NCI-H524 treated with DMSO at 0.1 percent for 48 hours (cell line): ENCODE data around the gene KLK5.
"Not testable (repeated sequence)": the region's sequence is repeated elsewhere in the genome, so short reads cannot be mapped to it uniquely, and the experiment has no call there.

Experiments used
- DNase-seq: peaks from one replicate; lab custom pipeline; 2025; lab: John Stamatoyannopoulos, UW

KLK5 gene

DNA sequence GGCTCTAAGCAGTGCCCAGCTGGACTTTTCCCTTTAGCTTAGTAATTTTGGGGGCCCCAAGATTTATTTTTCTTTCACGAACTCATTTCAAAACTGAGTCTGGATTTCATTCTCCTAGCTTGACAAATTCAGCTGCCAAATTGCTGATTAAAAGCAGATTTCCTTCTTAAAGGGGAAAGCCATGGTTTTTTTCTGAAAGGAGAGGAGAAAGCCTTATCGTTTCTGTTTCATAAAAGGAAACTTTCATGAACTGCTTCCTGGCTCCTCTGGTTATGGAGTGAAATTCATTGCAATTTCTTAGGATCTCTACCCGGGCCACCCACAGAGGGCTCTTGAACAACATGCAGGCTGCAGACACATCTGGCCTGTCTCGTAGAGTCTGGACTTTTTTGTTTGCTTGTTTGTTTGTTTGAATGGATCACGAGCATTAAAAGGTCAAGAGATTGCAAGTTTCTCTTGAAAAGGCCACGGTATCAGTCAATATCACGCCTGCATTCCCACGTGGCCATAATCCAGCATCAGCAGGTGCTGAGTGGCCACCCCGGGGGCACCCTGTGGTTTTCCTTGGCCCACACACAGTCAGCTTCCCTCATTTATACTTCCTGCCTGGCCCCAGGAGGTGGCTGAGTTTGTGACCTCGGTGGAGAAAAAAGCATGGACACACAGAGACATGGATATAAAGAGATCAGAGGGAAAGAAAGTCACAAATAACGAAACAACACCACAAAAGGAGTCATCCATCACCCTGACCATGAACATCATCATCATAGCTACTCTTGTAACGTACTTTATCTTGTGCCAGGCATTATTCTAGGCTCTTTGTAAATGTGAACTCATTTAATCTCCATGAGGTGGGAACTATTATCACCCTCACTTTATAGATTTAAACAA, 31.2 kb downstream of the KLK5 start:
- DNase-seq = no peak

DNA sequence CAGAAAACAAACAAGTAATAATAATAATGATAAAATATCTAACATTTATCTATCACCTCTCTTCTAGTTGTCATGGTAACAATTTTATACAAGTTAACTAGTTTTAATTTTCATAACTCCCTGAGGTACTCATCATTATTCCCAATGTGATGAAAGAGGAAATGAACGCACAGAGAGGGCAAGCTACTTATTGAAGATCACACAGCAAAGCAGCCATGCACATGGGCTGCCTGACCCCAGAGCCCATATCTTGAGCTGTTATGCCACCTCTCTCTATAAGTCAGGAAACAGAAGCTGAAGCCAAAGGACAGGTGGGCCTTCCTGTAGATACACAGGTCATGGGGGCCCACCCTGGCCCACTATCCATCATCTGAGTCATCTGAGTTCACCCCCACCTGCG, 36.8 kb downstream of the KLK5 start:
- no peak for DNase-seq

DNA sequence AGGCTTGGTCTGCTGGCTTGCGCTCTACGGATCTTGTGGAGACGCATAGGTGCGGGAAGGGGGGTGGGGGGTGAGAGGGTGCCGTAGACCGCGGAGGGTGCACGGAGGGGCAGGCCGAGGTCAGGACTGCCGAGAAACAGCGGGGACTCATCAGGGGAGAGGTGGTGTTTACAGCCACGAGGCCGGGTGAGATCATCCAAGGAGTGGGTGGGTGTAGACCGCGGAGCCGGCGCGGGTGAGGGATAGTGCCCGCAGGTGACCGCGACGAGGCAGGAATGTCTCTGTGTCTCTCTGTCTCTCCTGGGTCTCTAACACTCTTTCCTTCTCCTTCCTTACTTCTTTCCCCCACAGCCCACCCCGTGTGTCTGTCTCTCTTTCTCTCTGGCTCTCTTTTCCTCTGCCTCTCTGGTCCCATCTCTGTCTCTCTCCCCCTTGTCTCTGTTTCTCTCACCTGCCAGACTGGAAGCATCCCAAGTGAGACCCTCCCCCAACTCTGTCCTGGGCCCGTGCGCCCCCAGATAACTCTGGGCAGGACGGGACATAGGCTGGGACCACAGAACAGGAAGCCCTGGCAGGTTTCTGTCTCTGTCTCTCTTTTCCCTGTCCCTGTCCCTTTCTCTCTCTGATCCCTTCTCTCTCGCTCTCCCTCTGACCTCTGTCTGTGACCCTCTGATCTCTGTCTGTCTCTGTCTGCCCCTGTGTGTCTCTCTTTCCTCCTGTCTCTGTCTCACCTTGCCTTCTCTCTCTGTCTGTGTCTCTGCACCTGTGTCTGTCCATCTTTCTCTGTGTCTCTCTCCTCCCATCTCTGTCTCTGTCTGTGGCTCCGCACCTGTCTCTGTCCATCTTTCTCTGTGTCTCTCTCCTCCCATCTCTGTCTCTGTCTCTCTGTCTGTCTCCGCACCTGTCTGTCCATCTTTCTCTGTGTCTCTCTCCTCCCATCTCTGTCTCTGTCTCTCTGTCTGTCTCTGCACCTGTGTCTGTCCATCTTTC, 39.8 kb downstream of the KLK5 start:
- no peak for DNase-seq

DNA sequence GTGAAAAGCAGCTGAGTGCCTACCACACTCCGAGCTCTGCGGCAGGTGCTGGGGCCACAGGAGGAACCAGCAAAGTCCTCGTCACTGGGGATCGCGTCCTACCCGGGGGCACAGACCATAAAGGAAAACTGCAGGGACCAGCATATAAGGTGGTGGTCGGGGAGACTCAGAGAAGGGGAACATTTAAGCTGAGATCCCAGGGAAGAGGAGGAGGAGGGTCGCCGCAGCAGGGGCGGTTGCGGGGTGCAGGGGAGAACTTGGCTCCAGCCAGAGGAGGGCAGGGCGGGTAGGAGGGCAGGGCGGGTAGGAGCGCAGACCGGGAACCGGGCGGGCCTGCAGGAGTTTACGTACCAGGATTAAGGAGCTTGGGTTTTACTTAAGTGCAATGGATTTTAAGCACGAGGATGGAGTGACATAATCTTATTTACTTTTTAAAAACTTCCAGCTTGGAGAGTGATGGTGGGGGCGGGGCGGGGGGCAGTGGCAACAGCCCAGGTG, 40.7 kb downstream of the KLK5 start:
- DNase-seq = no peak

DNA sequence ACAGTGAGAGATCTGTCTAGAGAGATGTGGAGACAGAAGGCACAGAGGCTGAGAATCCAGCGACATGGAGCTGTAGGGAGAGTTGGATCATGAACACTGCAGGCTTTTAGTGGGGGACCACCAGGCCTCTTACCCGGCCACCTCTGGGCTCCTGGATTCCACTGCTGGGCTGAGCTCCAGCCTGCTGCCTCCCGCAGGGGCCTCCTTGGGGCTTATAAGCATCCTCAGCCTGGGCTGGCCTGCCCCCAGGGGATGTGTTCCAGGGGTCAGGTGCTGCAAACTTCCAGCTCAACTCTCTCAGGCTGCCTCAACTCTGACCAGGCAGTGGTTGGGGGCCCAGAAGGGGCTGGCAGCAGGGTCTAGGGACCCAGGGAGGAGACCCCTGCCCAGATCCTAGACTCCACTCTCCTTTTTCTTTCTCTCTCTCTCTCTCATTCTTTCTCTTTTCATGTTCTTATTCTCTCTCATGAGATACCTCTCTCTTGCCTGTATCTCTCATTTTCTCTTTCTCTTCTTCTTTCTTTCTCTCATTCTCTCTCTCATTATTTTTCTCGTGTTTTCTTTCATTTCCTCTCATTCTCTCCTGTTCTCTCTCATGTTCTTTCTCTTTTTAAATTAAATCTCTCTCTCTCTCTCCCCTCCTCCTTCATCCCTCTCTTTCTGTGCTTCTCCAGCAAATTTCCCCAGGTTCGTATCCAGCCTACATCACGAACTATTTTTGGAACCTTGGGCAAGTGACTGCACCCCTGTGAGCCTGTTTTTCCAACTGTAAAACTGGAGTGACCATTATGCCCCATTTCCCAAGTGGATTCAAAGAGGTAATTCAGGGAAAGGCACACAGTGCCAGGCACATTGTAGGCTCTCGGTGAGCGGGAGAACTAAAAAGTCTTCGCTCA, 41.4 kb downstream of the KLK5 start, which contains the start of gene KLK4:
Gene KLK4 (minus strand): TSS at position 190 of the 896 bp plus-strand sequence. CDS start 657 bp downstream, outside the sequence.
- no peak for DNase-seq

DNA sequence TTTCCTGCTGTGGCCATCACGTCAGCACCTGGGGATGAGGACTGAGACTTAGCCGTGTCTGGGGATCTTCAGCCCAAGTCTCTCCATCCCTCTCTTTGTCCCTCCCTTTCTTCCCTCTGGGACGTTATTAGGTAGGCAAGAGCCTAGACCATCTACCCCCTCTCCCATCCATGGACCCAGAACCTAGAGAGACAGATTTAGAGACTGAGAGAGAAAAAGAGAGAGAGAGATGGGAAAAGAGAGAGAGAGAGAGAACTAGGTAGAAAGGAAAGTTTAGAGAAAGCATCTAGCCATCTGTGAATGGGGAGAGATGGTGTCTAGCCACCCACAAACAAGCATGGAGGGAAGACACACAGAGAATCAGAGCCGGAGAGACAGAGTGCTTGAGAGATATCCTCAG, 42.1 kb downstream of the KLK5 start:
- no peak for DNase-seq

DNA sequence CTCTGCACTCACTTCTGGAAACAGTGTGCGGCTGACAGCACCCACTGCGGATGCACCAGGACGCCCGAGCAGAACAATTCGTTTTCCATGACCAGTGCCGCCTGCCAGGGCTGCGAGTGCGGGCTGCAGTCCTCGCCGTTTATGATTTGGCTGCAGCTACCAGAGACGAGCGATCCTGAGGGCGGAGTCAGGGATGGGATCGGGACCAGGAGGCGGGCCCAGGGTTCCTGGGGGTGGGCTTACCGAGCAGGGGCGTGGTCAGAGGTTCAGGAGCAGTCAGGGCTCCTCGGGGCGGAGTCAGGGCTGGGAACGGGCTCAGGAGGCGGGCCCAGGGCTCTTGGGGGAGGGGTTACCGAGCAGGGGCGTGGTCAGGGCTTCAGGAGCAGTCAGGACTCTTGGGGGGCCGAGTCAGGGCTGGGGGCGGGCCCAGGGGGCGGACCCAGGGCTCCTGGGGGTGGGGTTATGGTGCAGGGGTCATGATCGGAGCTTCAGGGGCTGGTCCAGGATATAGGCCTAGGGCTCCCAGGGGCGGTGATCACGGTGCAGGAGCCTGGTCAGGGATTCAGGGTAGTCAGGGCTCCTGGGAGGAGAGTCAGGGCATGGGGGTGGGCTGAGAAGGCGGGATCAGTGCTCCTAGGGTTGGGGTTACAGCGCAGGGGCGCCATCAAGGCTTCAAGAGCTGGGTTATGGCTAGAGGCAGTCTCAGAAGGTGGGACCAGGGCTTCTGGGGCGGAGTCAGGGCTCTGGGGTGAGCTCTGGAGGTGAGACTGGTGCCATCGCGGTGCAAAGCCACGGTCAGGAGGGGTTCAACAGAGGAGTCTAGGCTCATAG, 43.4 kb downstream of the KLK5 start:
- DNase-seq = no peak

DNA sequence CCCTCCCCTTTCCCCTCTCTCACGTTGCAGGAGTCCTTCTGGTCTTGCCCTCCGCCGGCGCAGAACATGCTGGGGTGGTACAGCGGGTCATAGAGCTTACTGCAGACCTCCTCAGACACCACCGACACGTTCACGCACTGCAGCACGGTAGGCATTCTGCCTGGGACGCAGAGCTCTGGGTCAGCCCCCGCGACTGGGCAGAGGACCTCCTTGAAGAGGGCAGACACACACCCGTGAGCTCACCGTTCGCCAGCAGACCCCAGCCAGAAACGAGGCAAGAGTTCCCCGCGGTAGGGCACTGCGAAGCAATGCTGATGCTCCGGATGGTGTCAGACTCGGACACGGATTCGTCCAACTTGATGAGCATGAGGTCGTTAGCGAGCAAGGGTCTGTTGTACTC, 44.5 kb downstream of the KLK5 start:
- DNase-seq = no peak

DNA sequence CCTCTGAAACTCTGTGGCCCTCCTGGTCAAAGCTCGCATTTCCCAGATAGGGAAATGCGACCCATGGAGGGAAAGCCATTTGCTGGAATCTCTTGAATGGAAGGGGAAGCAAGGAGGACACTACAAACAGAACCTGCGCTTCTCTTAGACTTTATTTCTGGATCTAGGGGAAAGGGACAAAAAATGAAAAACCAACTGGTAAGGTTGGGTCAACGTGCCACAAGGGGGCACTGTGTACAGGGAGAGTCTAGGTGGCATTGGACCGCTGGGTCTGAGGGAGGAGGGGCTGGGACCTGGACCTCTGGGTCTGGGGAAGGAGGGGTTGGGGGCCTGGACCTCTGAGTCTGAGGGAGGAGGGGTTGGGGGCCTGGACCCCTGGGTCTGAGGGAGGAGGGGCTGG, 46.6 kb downstream of the KLK5 start:
- DNase-seq = no peak

DNA sequence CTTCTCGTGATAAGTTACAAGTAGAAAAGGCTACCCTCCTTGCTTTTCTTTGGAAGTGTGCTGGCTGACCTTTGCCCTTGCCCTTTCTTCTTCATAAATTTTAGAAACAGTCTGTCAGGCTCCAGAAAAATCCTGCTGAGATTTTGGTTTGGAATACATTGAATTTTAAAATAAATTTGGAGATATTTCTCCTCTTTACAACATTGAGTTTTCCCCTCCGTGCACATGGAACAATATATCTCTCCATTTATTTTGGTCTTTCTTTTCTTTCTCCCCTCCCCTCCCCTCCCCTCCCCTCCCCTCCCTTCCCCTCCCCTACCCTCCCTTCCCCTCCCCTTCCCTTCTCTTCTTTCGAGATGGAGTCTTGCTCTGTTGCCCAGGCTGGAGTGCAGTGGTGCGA, 50.2 kb downstream of the KLK5 start:
- no peak for DNase-seq

DNA sequence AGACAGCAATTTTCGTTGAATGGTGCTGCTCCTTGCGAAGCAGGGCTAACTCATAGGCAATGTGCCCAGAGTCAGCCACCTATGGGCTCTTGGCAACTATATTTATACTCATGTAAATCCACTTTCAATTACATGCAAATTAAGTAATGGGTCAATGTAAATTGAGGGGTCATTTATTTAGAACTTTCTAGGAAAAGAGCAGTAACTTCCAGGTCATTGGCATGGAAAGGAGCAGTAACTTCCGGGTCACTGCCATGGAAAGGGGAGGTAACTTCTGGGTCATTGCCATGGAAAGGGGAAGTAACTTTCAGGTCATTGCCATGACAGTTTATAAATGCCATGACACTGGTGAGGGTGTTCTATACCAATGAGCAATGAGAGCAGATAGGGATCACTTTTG, 53.3 kb downstream of the KLK5 start:
- DNase-seq = no peak

DNA sequence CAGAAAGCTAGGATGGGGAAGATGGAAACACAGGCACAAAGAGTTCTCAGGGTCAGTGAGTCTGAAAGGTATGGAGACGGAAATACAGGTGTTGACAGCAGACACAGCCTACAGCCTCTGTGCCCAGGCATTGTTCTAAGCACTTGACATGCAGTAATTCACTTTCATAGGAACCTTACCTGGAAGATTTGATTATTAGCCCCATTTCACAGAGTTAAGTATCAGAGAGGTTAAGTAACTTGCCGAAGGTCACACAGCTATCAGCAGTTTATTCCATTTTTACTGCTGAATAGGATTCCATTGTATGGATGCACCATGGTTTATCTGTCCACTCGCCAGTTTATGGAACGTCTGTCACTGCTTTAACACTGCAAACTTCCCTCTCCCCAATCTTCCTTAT, 54.8 kb downstream of the KLK5 start:
- no peak for DNase-seq

DNA sequence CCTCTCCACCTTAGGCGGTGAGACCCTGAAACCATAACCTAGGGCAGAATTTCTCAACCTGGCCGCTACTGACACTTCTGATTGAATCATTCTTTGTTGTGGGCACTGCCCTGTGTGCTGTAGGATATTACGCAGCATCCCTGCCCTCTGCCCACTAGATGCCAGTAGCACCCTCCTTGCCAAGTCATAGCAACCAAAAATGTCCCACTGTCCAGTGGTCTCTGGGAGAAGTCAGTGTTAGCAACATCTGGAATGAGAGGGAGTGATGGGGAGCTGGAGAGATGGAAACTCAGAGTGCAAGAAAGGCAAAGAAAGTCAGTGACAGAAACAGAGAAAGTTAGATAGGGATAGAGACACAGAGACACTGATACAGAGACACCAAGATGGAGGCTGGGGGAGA, 55.2 kb downstream of the KLK5 start:
- DNase-seq = no peak

DNA sequence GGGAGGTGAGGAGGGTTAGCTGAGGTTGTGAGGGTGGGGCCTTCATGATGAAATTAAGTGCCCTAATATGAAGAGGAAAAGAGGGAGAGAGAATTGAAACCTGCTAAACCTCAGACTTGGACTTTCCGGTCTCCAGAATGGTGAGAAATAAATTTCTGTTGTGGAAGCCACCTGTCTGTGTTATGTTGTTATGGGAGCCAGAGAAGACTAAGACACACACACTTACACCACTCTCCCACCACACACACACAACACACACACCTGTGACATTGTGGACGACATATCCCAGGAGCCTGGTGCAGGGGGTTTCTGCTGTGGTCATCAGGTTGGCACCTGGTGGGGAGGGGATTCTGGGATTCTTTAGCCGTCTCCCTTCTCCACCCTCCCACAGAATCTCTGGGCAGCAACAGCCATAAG, 55.6 kb downstream of the KLK5 start:
- no peak for DNase-seq

DNA sequence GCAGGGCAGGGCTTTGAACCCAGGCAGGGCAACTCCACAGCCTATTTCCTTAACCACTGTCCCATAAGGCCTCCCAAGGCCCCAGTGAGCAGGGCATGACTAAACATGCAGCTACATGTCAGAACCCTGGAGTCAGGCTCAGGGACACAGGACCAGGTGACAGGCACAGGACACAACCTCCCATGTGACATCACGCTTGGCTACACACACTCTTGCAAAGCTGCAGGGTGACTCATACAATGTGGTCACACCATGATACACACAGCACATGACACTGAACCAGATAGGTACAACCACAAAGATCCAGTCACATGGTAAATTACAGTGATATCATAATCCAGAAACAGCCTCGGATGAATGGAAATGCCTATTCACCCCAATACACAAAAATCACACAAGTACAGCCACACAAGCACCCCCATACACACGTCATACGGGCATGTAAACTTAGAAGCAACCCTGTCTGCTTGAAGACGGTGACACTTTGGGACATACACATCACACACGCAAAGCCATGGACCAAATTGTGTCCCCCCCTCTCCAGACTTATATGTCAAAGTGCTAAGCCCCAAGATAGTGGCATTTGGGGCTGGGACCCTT, 56.1 kb downstream of the KLK5 start:
- no peak for DNase-seq

DNA sequence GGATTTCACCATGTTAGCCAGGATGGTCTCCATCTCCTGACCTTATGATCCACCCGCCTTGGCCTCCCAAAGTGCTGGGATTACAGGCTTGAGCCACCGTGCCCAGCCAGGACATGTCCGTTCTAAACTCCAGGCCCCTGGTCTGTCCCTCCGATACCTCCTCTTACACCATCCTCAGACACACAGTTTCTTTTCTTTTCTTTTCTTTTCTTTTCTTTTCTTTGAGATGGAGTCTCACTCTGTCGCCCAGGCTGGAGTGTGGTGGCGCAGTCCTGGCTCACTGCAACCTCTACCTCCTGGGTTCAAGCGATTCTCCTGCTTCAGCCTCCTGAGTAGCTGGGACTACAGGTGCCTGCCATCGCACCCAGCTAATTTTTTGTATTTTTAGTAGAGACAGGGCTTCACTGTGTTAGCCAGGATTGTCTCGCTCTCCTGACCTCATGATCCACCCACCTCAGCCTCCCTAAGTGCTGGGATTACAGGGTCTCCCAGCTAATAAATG, 56.7 kb downstream of the KLK5 start:
- not testable (repeated sequence) for DNase-seq

DNA sequence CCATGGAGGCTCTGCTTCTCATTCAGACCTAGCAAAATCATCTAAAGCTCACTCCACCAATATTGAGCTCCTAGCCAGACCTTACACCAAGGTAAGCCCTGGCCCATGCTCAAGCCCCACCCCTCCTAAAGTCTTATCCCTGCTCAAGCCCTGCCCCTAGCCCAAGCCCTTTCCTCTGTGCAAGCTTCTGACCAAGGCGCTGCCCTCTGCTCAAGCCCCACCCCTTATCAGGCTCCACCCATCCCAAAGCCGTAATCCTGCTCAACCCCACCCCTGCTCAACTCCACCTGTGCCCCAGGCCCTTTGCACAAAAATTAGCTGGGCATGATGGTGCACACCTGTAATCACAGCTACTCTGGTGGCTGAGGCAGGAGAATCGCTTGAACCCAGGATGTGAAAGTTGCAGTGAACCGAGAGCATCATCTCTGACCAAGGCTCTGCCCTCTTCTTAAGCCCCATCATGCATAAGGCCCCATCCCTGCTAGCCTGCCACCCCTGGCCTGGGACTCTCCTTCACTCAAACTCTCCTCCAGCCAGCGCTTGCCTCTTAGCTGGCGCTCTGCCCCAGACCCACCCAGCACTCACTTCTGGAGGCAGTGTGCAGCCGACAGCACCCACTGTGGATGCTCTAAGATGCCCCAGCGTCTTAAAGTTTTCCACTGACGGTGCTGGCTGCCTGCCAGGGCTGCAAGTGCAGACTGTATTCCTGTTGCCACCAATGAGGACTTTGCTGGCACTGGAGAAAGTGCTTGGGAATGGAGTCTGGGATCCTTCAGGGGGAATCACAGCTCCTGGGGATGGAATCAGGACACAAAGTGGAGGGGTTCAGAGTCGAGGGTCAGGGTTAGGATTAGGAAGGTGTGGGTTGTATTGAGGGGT, 58.1 kb downstream of the KLK5 start:
- no peak for DNase-seq
